Suprapubic skin (tissue), 4 donors: ENCODE data around the gene OR52L1.

Experiments used
- CTCF ChIP-seq, 2 donors: fragments of 200-600 bp in 1 of 2; fragments of 450-650 bp in 1 of 2; sonication (generic) in 1 of 2; IDR thresholded peaks; one replicate each; pipeline ENCODE4 v1.5.1; 2016 to 2019; ENCODE audit warnings: antibody characterized with exemption in 2 of 2, mild to moderate bottlenecking in 1 of 2, moderate library complexity in 1 of 2
- EP300 ChIP-seq: sonication (generic); formaldehyde crosslinking; IDR thresholded peaks from one replicate; pipeline ENCODE4 v1.6.1; 2017; ENCODE audit warnings: antibody characterized with exemption
- POLR2A ChIP-seq, 2 donors: fragments of 450-650 bp; IDR thresholded peaks; one replicate each; pipeline ENCODE4 v1.6.1; 2017; ENCODE audit warnings: antibody characterized with exemption in 2 of 2, mild to moderate bottlenecking in 2 of 2, moderate library complexity in 2 of 2
- POLR2AphosphoS5 ChIP-seq, 3 donors: sonication (generic); formaldehyde crosslinking; IDR thresholded peaks; one replicate each; pipeline ENCODE4 v1.6.1; 2017; ENCODE audit warnings: antibody characterized with exemption in 3 of 3

DNA sequence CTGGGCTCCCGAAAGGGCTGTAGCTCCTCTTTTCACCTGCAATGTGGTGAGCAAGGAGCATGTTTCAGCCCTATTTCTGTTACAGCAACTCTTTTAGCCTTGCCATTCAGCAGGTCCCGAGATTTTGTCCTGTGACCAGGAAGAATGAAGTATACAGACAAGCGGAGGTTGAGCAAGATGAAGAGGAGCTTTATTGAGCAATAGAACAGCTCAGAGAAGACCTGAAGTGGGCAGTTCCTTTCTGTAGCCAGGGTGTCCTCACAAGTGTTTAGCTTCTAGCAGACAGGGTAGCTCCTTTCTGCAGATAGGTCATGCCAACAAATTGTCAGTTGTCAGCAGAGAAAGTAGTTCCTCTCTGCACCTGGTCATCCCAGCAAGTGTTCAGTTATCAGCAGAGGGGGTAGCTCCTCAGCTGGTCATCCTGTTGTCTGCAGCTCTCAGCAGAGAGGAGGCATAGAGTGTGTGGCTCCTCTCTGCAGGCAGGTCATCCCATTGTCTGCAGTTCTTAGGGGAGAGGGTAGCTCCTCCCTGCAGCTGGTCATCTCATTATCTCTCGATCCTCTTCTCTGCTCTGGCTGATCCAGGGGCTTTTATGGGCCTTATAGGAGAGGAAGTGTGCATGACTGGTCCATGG lies 25.4 kb upstream of the OR52L1 start:
- no peak for TF ChIP-seq CTCF (IDR thresholded peaks at IDR 0.05)
- TF ChIP-seq POLR2A (IDR thresholded peaks at IDR 0.05): no peak
- TF ChIP-seq EP300: no peak
- TF ChIP-seq POLR2AphosphoS5 (IDR thresholded peaks at IDR 0.05): no peak
